ENCODE measurements around the gene ENDOV. TPM values are rescaled to one million over a fixed set of nuclear protein-coding genes. Genes with fewer than 3 reads are reported as not detected.

ENDOV gene
- total RNA-seq, 4 donors from 2014 or later, result 6.9 to 16.6 (median 8.1) TPM

- DNase-seq (ENCODE audit: low spot score), result no peak
- ATAC-seq (ENCODE audit: low FRiP score), result no peak
- TF ChIP-seq CTCF (IDR thresholded peaks at IDR 0.05), result no peak
Measured at GRCh38 chr17:80415626-80416137, 715 bp downstream of the ENDOV start.

GRCh38 chr17:80416260-80416939 is 1.4 kb downstream of the ENDOV start:
- no peak for TF ChIP-seq CTCF (IDR thresholded peaks at IDR 0.05)
- ATAC-seq (ENCODE audit: low FRiP score) (no peak), DNase-seq (ENCODE audit: low spot score) (no peak)

- ATAC-seq (ENCODE audit: low FRiP score), result no peak
- no peak for DNase-seq (ENCODE audit: low spot score)
- TF ChIP-seq CTCF (IDR thresholded peaks at IDR 0.05), result no peak
Measured at GRCh38 chr17:80416940-80417293, 1.9 kb downstream of the ENDOV start.

GRCh38 chr17:80418589-80418988 is 3.6 kb downstream of the ENDOV start:
- ATAC-seq (ENCODE audit: low FRiP score) (no peak), DNase-seq (ENCODE audit: low spot score) (no peak)
- TF ChIP-seq CTCF (IDR thresholded peaks at IDR 0.05), result no peak

- no peak for TF ChIP-seq CTCF (IDR thresholded peaks at IDR 0.05)
- ATAC-seq (ENCODE audit: low FRiP score) (no peak), DNase-seq (ENCODE audit: low spot score) (no peak)
Measured at GRCh38 chr17:80419255-80419654, 4.3 kb downstream of the ENDOV start.

- no peak for TF ChIP-seq CTCF (IDR thresholded peaks at IDR 0.05)
- DNase-seq (ENCODE audit: low spot score) (no peak), ATAC-seq (ENCODE audit: low FRiP score) (no peak)
Measured at GRCh38 chr17:80421381-80422090, 6.6 kb downstream of the ENDOV start.

GRCh38 chr17:80422276-80422675 is 7.3 kb downstream of the ENDOV start:
- DNase-seq (ENCODE audit: low spot score), result no peak
- no peak for TF ChIP-seq CTCF (IDR thresholded peaks at IDR 0.05)
- ATAC-seq (ENCODE audit: low FRiP score), result no peak

Data from omental fat pad (tissue), 4 donors.